A549 (cell line): ENCODE results near the gene IGFBP2.

Experiments used
- JUN ChIP-seq, 2 experiments: fragments of >200 bp; sonication (Bioruptor Twin); formaldehyde crosslinking; IDR thresholded peaks; 2 replicates in 1 of 2; 3 replicates in 1 of 2; pipeline ENCODE4 v1.6.1; 2016 to 2017
- POLR2A ChIP-seq: IDR thresholded peaks from 2 replicates; pipeline ENCODE4 v1.6.1; 2012; ENCODE audit warnings: mild to moderate bottlenecking, low read length
- TF ChIP-seq, protein P1 (sequence below): fragments of 200-600 bp; sonication (generic); IDR thresholded peaks from 2 replicates; pipeline ENCODE4 v1.6.1; 2016; ENCODE audit warnings: antibody characterized with exemption, mild to moderate bottlenecking, moderate library complexity

GRCh38 chr2:216696321-216696720, 63.1 kb downstream of the IGFBP2 start:
- TF ChIP-seq POLR2A, result no peak
- TF ChIP-seq JUN (IDR thresholded peaks at IDR 0.05), result no peak
- TF ChIP-seq, protein P1, sequence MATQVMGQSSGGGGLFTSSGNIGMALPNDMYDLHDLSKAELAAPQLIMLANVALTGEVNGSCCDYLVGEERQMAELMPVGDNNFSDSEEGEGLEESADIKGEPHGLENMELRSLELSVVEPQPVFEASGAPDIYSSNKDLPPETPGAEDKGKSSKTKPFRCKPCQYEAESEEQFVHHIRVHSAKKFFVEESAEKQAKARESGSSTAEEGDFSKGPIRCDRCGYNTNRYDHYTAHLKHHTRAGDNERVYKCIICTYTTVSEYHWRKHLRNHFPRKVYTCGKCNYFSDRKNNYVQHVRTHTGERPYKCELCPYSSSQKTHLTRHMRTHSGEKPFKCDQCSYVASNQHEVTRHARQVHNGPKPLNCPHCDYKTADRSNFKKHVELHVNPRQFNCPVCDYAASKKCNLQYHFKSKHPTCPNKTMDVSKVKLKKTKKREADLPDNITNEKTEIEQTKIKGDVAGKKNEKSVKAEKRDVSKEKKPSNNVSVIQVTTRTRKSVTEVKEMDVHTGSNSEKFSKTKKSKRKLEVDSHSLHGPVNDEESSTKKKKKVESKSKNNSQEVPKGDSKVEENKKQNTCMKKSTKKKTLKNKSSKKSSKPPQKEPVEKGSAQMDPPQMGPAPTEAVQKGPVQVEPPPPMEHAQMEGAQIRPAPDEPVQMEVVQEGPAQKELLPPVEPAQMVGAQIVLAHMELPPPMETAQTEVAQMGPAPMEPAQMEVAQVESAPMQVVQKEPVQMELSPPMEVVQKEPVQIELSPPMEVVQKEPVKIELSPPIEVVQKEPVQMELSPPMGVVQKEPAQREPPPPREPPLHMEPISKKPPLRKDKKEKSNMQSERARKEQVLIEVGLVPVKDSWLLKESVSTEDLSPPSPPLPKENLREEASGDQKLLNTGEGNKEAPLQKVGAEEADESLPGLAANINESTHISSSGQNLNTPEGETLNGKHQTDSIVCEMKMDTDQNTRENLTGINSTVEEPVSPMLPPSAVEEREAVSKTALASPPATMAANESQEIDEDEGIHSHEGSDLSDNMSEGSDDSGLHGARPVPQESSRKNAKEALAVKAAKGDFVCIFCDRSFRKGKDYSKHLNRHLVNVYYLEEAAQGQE, result no peak
